ENCODE data around the gene AQP12A.

GRCh38 chr2:240734756-240735155 lies 43.1 kb downstream of the AQP12A start:
- TF ChIP-seq, protein P1, sequence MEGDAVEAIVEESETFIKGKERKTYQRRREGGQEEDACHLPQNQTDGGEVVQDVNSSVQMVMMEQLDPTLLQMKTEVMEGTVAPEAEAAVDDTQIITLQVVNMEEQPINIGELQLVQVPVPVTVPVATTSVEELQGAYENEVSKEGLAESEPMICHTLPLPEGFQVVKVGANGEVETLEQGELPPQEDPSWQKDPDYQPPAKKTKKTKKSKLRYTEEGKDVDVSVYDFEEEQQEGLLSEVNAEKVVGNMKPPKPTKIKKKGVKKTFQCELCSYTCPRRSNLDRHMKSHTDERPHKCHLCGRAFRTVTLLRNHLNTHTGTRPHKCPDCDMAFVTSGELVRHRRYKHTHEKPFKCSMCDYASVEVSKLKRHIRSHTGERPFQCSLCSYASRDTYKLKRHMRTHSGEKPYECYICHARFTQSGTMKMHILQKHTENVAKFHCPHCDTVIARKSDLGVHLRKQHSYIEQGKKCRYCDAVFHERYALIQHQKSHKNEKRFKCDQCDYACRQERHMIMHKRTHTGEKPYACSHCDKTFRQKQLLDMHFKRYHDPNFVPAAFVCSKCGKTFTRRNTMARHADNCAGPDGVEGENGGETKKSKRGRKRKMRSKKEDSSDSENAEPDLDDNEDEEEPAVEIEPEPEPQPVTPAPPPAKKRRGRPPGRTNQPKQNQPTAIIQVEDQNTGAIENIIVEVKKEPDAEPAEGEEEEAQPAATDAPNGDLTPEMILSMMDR (IDR thresholded peaks at IDR 0.05; ENCODE audit: borderline replicate concordance, extremely low read depth, low read length, poor library complexity, severe bottlenecking), result no peak
- no peak for TF ChIP-seq EZH2 (IDR thresholded peaks at IDR 0.05; ENCODE audit: borderline replicate concordance, low read depth, low read length, severe bottlenecking)
